Astrocyte of the cerebellum (primary cell): ENCODE measurements around the gene CCDC85A.

ENCODE experiments used
- DNase-seq: peaks from one replicate; pipeline ENCODE4 v3.0.0-alpha.2; 2011; ENCODE audit warnings: low read depth
- H3K4me3 ChIP-seq: 2 replicates; pipeline ENCODE4 v1.5.1; 2011; ENCODE audit warnings: mild to moderate bottlenecking, low read depth, low read length, moderate library complexity
- in situ Hi-C: cut with HindIII; loops from 2 replicates; pipeline ENCODE4 v1.10.0; 2017; ENCODE audit warnings: low sequenced_read_pairs
- TF ChIP-seq, protein P1 (sequence below): IDR thresholded peaks from 2 replicates; pipeline ENCODE4 v1.5.1; 2012; ENCODE audit warnings: low read length, low read depth, moderate library complexity, mild to moderate bottlenecking; ENCODE audit errors: missing control alignments

CCDC85A gene

DNA sequence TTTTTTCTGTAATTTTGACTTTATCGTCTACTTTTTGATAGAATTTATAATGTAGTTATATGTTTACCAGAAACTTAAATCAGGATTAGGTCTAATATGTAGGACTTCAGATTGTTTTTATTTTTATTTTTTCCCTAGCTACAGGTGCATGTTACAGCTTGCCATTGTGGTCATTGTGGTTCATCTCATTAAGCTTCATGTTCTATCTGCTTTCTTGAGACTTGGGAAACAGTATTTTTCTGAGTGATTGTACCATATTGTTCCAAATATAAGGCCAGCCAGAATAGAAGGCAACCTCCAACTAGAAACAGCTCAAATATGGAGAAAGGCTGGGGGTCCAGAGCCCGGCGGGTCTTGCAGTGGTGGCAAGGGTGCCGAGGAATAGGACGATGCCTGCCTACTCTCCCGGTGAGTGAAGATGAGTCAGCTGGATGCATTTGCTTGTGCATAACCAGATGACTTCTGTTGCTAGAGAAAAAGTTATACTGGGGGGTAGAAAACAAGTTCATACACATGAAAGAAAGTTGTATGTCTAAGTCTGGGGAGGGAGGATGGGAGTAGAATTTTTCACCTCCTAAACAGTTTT, 188.4 kb downstream of the CCDC85A start:
- no peak overlapping the region for H3K4me3 ChIP-seq
- DNase-seq, result no peak
- in situ Hi-C loops, result no loop called here
- TF ChIP-seq, protein P1, sequence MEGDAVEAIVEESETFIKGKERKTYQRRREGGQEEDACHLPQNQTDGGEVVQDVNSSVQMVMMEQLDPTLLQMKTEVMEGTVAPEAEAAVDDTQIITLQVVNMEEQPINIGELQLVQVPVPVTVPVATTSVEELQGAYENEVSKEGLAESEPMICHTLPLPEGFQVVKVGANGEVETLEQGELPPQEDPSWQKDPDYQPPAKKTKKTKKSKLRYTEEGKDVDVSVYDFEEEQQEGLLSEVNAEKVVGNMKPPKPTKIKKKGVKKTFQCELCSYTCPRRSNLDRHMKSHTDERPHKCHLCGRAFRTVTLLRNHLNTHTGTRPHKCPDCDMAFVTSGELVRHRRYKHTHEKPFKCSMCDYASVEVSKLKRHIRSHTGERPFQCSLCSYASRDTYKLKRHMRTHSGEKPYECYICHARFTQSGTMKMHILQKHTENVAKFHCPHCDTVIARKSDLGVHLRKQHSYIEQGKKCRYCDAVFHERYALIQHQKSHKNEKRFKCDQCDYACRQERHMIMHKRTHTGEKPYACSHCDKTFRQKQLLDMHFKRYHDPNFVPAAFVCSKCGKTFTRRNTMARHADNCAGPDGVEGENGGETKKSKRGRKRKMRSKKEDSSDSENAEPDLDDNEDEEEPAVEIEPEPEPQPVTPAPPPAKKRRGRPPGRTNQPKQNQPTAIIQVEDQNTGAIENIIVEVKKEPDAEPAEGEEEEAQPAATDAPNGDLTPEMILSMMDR, result no peak

DNA sequence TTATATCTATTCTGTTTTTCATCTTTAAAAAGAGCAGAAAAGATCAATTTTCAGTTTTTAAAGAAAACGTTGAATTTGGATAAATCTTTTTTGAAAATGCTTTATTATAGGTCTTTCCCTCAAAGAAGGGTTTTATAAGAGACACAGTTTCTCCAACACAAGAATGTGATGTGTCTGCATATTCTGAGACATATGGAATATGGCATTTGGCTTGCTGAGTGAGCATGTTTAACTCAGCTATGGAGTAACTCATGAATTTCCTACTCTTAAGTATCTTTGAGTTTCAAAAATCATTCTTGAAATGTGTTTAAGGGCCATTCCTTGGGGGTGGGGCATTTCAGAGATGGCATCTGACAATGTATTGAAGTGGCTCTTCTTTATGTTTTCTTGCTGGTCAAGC, 191.5 kb downstream of the CCDC85A start:
- DNase-seq, result no peak
- H3K4me3 ChIP-seq, result no peak overlapping the region
- in situ Hi-C loops, result no loop called here
- TF ChIP-seq, protein P1, result no peak

DNA sequence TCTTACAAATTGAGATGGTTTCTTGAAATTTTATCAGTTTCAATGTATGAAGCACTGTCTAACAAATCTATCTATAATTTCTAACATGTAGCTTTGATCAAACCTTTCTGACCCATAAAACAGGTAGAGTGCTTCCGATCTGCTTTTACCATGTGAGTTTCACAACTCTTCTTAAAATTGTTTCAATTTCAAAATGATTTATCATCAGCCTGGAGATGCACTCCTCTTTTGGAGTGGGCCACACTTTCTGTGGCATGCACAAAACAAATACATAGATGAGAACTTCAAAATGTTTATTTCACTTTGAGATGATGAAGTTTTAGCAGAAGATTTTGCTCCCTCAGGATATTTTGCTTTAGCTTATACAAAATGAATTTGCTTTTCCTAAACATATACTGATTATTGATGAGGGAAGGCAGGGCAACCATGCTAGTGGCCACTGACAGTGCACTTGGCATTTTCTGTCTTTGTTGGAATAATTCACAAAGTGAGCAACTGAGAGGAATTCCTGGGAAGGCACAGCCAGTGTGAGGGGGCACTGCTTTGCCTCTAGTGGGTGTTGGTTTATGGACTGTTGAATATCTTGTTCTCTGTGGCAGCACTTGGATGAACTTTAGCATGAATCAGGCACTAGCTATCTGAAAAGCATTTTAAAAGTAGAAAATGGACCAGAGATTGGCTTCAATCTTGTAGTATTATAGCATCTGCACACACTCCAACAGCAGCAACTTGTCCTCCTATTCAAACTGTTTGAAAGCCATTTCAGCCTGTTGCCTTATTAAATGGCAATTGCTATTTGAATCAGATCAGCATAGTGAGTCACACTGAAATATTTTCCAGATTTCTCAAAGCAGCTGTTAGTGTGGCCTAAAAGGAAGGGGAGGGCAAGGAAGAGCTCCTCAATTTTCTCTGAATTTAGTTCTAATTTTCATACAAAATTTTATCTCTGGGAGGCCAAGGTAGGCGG, 193.2 kb downstream of the CCDC85A start:
- no peak for DNase-seq
- TF ChIP-seq, protein P1, result no peak
- no peak overlapping the region for H3K4me3 ChIP-seq
- in situ Hi-C loops, result no loop called here

DNA sequence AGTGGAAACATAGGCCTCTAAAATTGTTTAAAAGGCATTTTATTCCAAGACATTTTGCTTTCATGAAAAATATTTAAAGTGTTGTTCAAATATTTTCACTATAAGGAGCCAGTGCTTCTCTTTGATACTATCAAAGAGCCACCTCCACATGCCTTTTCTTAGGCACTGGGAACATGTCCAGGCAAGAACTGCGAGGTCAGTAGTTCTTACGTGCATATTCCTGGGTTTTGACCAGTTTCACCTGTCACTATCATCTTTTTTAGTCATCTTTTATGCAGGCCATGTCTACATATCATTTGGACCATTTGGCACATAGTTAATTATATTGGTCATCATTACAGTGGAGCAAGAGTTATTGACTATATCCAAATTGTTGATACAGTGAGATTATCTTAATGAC, 195.3 kb downstream of the CCDC85A start:
- in situ Hi-C loops, result no loop called here
- no peak overlapping the region for H3K4me3 ChIP-seq
- TF ChIP-seq, protein P1, result no peak
- DNase-seq, result no peak

DNA sequence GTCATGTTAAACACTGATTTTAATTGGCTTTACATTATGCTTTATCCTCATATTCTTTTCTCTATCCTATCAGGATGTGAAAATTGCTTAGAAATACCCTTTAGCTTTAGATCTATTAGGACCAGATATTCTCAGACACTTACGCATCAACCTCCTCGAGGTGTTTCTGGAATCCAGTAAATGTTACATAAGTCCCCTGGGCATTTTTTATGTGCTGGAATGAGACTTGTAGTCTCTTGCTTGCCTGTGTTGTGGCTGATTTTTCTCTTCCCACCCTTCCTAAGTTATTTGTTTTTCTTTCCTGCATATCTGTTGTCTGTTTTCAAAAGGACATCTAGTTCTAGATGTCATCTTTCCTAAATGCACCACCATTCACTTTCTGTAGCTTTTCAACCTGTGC, 197.1 kb downstream of the CCDC85A start:
- TF ChIP-seq, protein P1, result no peak
- no peak overlapping the region for H3K4me3 ChIP-seq
- DNase-seq, result no peak
- in situ Hi-C loops, result no loop called here

DNA sequence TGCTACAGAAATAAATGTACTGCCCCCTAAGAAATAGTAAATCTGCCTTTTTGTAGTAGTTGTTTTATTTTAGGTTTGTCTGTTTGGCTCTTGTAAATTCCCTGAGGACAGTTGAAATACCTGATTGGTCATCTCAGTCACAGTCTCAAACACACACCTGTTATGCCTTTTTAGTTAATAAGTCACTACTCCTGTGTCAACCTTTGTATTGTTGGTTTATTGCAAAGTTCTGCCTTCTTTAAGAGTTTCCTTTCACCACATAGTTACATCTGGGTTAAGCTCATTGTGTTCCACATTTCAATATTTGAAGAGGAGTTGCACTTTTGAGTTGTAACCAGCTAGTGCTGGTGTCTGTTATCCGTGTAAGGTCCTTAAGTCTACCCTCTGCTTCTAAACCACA, 198.7 kb downstream of the CCDC85A start:
- no peak overlapping the region for H3K4me3 ChIP-seq
- no peak for DNase-seq
- TF ChIP-seq, protein P1, result no peak
- in situ Hi-C loops, result no loop called here
